ENCODE measurements around the gene NRG2.

NRG2 gene

GRCh38 chr5:139829471-139829870 lies 213.6 kb downstream of the NRG2 start:
- no peak for DNase-seq

- DNase-seq, result no peak
These were observed 214.7 kb downstream of the NRG2 start for GRCh38 chr5:139828207-139828895.

GRCh38 chr5:139825690-139826089 lies 217.4 kb downstream of the NRG2 start:
- no peak for DNase-seq

- no peak for DNase-seq
These were observed 219.2 kb downstream of the NRG2 start for GRCh38 chr5:139823757-139824355.

GRCh38 chr5:139822553-139823425 lies 220.3 kb downstream of the NRG2 start:
- DNase-seq, result no peak

GRCh38 chr5:139821806-139822552 lies 221.1 kb downstream of the NRG2 start:
- DNase-seq, result no peak

GRCh38 chr5:139820606-139821005 lies 222.5 kb downstream of the NRG2 start:
- no peak for DNase-seq

- no peak for DNase-seq
These were observed 223.0 kb downstream of the NRG2 start for GRCh38 chr5:139820130-139820529.

- no peak for DNase-seq
These were observed 225.1 kb downstream of the NRG2 start for GRCh38 chr5:139817970-139818369.

- DNase-seq, result no peak
These were observed 225.7 kb downstream of the NRG2 start for GRCh38 chr5:139817362-139817761.

- DNase-seq, result no peak
These were observed 226.5 kb downstream of the NRG2 start for GRCh38 chr5:139816566-139816965.

- no peak for DNase-seq
These were observed 228.3 kb downstream of the NRG2 start for GRCh38 chr5:139814704-139815280.

GRCh38 chr5:139814191-139814601 lies 228.9 kb downstream of the NRG2 start:
- no peak for DNase-seq

- no peak for DNase-seq
These were observed 230.0 kb downstream of the NRG2 start for GRCh38 chr5:139812836-139813805.

- DNase-seq, result no peak
These were observed 230.8 kb downstream of the NRG2 start for GRCh38 chr5:139812323-139812722.

- no peak for DNase-seq
These were observed 231.9 kb downstream of the NRG2 start for GRCh38 chr5:139811274-139811607.

GRCh38 chr5:139810341-139811273 lies 232.5 kb downstream of the NRG2 start:
- no peak for DNase-seq

- DNase-seq, result no peak
These were observed 233.7 kb downstream of the NRG2 start for GRCh38 chr5:139809331-139809810.

- DNase-seq, result no peak
These were observed 234.4 kb downstream of the NRG2 start for GRCh38 chr5:139808481-139809330.
